HG03095 (cell line): ENCODE results near the gene PRR20E.
"Not testable (repeated sequence)": the region's sequence is repeated elsewhere in the genome, so short reads cannot be mapped to it uniquely, and the experiment has no call there.

Experiments
- ATAC-seq: cut with Tn5 transposase; IDR thresholded peaks from one replicate; pipeline ENCODE4 v1.9.1; 2021; ENCODE audit warnings: moderate library complexity; ENCODE audit not compliant: unreplicated experiment

The PRR20E gene

GRCh38 chr13:57166897-57167296, at the start of gene PRR20E:
TSS of gene PRR20E (plus strand) at chr13:57167197. CDS start at chr13:57167584, 387 bp downstream.
- not testable (repeated sequence) for ATAC-seq

- ATAC-seq: no peak
Measured at GRCh38 chr13:57123681-57124080, 43.3 kb upstream of the PRR20E start.

GRCh38 chr13:57128909-57129308, 38.1 kb upstream of the PRR20E start:
- no peak for ATAC-seq

GRCh38 chr13:57136093-57136492, 30.9 kb upstream of the PRR20E start:
- no peak for ATAC-seq

GRCh38 chr13:57137585-57137984, 29.4 kb upstream of the PRR20E start:
- no peak for ATAC-seq

- no peak for ATAC-seq
Measured at GRCh38 chr13:57138988-57139387, 28.0 kb upstream of the PRR20E start.

GRCh38 chr13:57139781-57140180, 27.2 kb upstream of the PRR20E start:
- ATAC-seq: not testable (repeated sequence)

- ATAC-seq: not testable (repeated sequence)
Measured at GRCh38 chr13:57140235-57140968, 26.6 kb upstream of the PRR20E start, which contains the start of gene PRR20A. TSS of gene PRR20A (plus strand) at chr13:57140918. CDS start at chr13:57141305, 387 bp downstream.

GRCh38 chr13:57147188-57147587, 19.8 kb upstream of the PRR20E start, which contains the start of gene PRR20B:
TSS of gene PRR20B (plus strand) at chr13:57147488. CDS start at chr13:57147875, 387 bp downstream.
- ATAC-seq: not testable (repeated sequence)

- ATAC-seq: not testable (repeated sequence)
Measured at GRCh38 chr13:57148106-57148505, 18.9 kb upstream of the PRR20E start.

GRCh38 chr13:57153761-57154160, 13.2 kb upstream of the PRR20E start, which contains the start of gene PRR20C:
TSS of gene PRR20C (plus strand) at chr13:57154061. CDS start at chr13:57154448, 387 bp downstream.
- not testable (repeated sequence) for ATAC-seq

GRCh38 chr13:57160332-57160731, 6.7 kb upstream of the PRR20E start, which contains the start of gene PRR20D:
TSS of gene PRR20D (plus strand) at chr13:57160632. CDS start at chr13:57161019, 387 bp downstream.
- ATAC-seq: not testable (repeated sequence)

GRCh38 chr13:57191667-57192066, 24.7 kb downstream of the PRR20E start:
- no peak for ATAC-seq

- no peak for ATAC-seq
Measured at GRCh38 chr13:57212989-57213388, 46.0 kb downstream of the PRR20E start.
